HCT116 (cell line): Measurements from ENCODE around the gene BCAS4. TPM values are rescaled to one million over a fixed set of nuclear protein-coding genes. Genes with fewer than 3 reads are reported as not detected.

Experiments
- ATAC-seq: fragments of 200-7000 bp; cut with Tn5 transposase; 2 replicates; pipeline ENCODE4 v1.9.1; 2020; ENCODE audit warnings: mild to moderate bottlenecking, moderate library complexity
- BruUV-seq: library from RNA; stranded (reverse); fragments of 400-500 nt; replicated peaks from 2 replicates; lab custom pipeline; 2021; lab: Mats Ljungman, UMichigan
- CTCF ChIA-PET: fragments of 300-600 bp; sonication (Branson Sonifier 250); formaldehyde crosslinking; loops from one replicate; lab custom pipeline; 2021; ENCODE audit warnings: antibody characterized with exemption; lab: Charles Lee
- POLR2A ChIA-PET: fragments of 300-600, 350-600 bp; sonication (Branson Sonifier 250); formaldehyde crosslinking; loops from one replicate; lab custom pipeline; 2021; ENCODE audit warnings: antibody characterized with exemption; lab: Charles Lee
- RAD21 ChIA-PET, 2 experiments: fragments of 300-600 bp; sonication (Branson Sonifier 250); formaldehyde crosslinking; loops; one replicate each; lab custom pipeline; 2023; ENCODE audit warnings: low total read pairs in 2 of 2; ENCODE audit not compliant: uncharacterized antibody in 2 of 2, unreplicated experiment in 2 of 2, low non-redundant PET in 1 of 2; lab: Charles Lee
- DNase-seq: peaks from one replicate; pipeline ENCODE4 v3.0.0-alpha.2; 2010; ENCODE audit warnings: low read depth, low spot score
- H2AFZ ChIP-seq: fragments of 200-600 bp; shearing (Covaris generic), sonication (generic); 2 replicates; pipeline ENCODE4 v1.6.1; 2017; ENCODE audit warnings: low read depth, mixed run types, mixed read lengths, antibody characterized with exemption, low read length; ENCODE audit not compliant: poor library complexity, severe bottlenecking
- H3K27ac ChIP-seq: 2 replicates; pipeline ENCODE4 v1.5.1; 2012; ENCODE audit warnings: low read depth, low read length
- H3K27me3 ChIP-seq: fragments of 200-600 bp; sonication (generic); 2 replicates; pipeline ENCODE4 v1.6.1; 2016; ENCODE audit warnings: mixed run types, low read length, mixed read lengths; ENCODE audit not compliant: insufficient read depth
- H3K36me3 ChIP-seq, 2 experiments: fragments of 200-500 bp in 1 of 2; fragments of 200-600 bp in 1 of 2; sonication (Bioruptor generic) in 1 of 2; sonication (generic) in 1 of 2; 2 replicates each; pipeline versions ENCODE4 v1.5.1 to v1.6.1; 2014 to 2016; ENCODE audit warnings: low read length in 2 of 2, inconsistent platforms in 1 of 2, mixed read lengths in 1 of 2, mixed run types in 1 of 2; ENCODE audit not compliant: insufficient read depth in 2 of 2, control insufficient read depth in 1 of 2
- H3K4me1 ChIP-seq, 2 experiments: fragments of 200-600 bp in 1 of 2; sonication (generic) in 1 of 2; 2 replicates each; pipeline versions ENCODE4 v1.5.1 to v1.6.1; 2012 to 2017; ENCODE audit warnings: low read length in 2 of 2, inconsistent platforms in 1 of 2, mild to moderate bottlenecking in 1 of 2, mixed read lengths in 1 of 2, mixed run types in 1 of 2, moderate library complexity in 1 of 2; ENCODE audit not compliant: insufficient read depth in 2 of 2, control insufficient read depth in 1 of 2
- H3K4me2 ChIP-seq: fragments of 200-600 bp; sonication (generic); 2 replicates; pipeline ENCODE4 v1.6.1; 2017; ENCODE audit warnings: mixed run types, low read length, mixed read lengths
- H3K4me3 ChIP-seq, 2 experiments: fragments of 200-600 bp in 1 of 2; sonication (generic) in 1 of 2; replicated peaks in 1 of 2; 2 replicates each; pipeline ENCODE4 v1.5.1; 2011 to 2016; ENCODE audit warnings: low read length in 2 of 2, control low read depth in 1 of 2, low read depth in 1 of 2, mild to moderate bottlenecking in 1 of 2, mixed read lengths in 1 of 2, mixed run types in 1 of 2
- H3K79me2 ChIP-seq: fragments of 200-600 bp; sonication (generic); 2 replicates; pipeline ENCODE4 v1.6.1; 2017; ENCODE audit warnings: mild to moderate bottlenecking, mixed run types, low read length, moderate library complexity, mixed read lengths; ENCODE audit not compliant: insufficient read depth
- H3K9ac ChIP-seq: fragments of 200-600 bp; sonication (generic); 2 replicates; pipeline ENCODE4 v1.6.1; 2016; ENCODE audit warnings: low read length, mixed read lengths
- H3K9me2 ChIP-seq: fragments of 200-600 bp; sonication (generic), shearing (Covaris generic); 2 replicates; pipeline ENCODE4 v1.6.1; 2017; ENCODE audit warnings: mixed run types, mild to moderate bottlenecking, moderate library complexity; ENCODE audit not compliant: insufficient read depth
- H3K9me3 ChIP-seq, 2 experiments: fragments of 200-500 bp in 1 of 2; fragments of 200-600 bp in 1 of 2; sonication (Bioruptor generic) in 1 of 2; sonication (generic) in 1 of 2; 2 replicates each; pipeline ENCODE4 v1.6.1; 2014 to 2017; ENCODE audit warnings: low read length in 2 of 2, mixed read lengths in 2 of 2, inconsistent platforms in 1 of 2, low read depth in 1 of 2, mild to moderate bottlenecking in 1 of 2, mixed run types in 1 of 2, moderate library complexity in 1 of 2; ENCODE audit not compliant: control insufficient read depth in 1 of 2, insufficient read depth in 1 of 2
- H4K20me1 ChIP-seq: fragments of 200-600 bp; sonication (generic), shearing (Covaris generic); 2 replicates; pipeline ENCODE4 v1.6.1; 2017; ENCODE audit warnings: mixed run types, mild to moderate bottlenecking, moderate library complexity; ENCODE audit not compliant: insufficient read depth
- CBX3 ChIP-seq: IDR thresholded peaks from 2 replicates; pipeline ENCODE4 v1.6.1; 2012; ENCODE audit warnings: low read depth
- CEBPB ChIP-seq: IDR thresholded peaks from 2 replicates; pipeline ENCODE4 v1.6.1; 2012; ENCODE audit warnings: low read depth
- ELF1 ChIP-seq: IDR thresholded peaks from 2 replicates; pipeline ENCODE4 v1.6.1; 2012; ENCODE audit warnings: low read depth, borderline replicate concordance
- EZH2 ChIP-seq: fragments of 200-600 bp; sonication (generic); IDR thresholded peaks from 2 replicates; pipeline ENCODE4 v1.6.1; 2017; ENCODE audit warnings: antibody characterized with exemption, mixed run types
- JUND ChIP-seq: IDR thresholded peaks from 2 replicates; pipeline ENCODE4 v1.6.1; 2012
- SIN3A ChIP-seq: IDR thresholded peaks from 2 replicates; pipeline ENCODE4 v1.6.1; 2012; ENCODE audit warnings: low read depth
- TCF7L2 ChIP-seq: IDR thresholded peaks from 2 replicates; pipeline ENCODE4 v1.7.0; 2011; ENCODE audit warnings: borderline replicate concordance, inconsistent platforms; ENCODE audit not compliant: insufficient read depth, insufficient read length; ENCODE audit errors: extremely low read depth
- ZFX ChIP-seq: fragments of 450-650 bp; IDR thresholded peaks from 2 replicates; pipeline ENCODE4 v1.6.1; 2017
- ZNF274 ChIP-seq: fragments of 200-500 bp; sonication (Bioruptor generic); IDR thresholded peaks from 2 replicates; pipeline ENCODE4 v1.6.1; 2014; ENCODE audit warnings: mild to moderate bottlenecking, low read depth, low read length, inconsistent platforms
- intact Hi-C: fragments of 100-400 bp; cut with micrococcal nuclease; formaldehyde crosslinking; loops from 2 replicates; pipeline ENCODE4 v1.10.0; 2022
- total RNA-seq: library from RNA; stranded (reverse); gene quantifications from one replicate; pipeline ENCODE4 v1.2.1, GENCODE V29; 2021; ENCODE audit not compliant: unreplicated experiment
- TF ChIP-seq, protein P1 (sequence below): IDR thresholded peaks from 2 replicates; pipeline ENCODE4 v1.6.1; 2011; ENCODE audit warnings: mild to moderate bottlenecking, low read length, moderate library complexity; ENCODE audit not compliant: insufficient replicate concordance; ENCODE audit errors: extremely low read depth
- TF ChIP-seq, protein P2 (sequence below): IDR thresholded peaks from 2 replicates; pipeline ENCODE4 v1.6.1; 2012

Gene BCAS4
- total RNA-seq, 1 experiment from 2014 or later = 18.9 TPM

DNA sequence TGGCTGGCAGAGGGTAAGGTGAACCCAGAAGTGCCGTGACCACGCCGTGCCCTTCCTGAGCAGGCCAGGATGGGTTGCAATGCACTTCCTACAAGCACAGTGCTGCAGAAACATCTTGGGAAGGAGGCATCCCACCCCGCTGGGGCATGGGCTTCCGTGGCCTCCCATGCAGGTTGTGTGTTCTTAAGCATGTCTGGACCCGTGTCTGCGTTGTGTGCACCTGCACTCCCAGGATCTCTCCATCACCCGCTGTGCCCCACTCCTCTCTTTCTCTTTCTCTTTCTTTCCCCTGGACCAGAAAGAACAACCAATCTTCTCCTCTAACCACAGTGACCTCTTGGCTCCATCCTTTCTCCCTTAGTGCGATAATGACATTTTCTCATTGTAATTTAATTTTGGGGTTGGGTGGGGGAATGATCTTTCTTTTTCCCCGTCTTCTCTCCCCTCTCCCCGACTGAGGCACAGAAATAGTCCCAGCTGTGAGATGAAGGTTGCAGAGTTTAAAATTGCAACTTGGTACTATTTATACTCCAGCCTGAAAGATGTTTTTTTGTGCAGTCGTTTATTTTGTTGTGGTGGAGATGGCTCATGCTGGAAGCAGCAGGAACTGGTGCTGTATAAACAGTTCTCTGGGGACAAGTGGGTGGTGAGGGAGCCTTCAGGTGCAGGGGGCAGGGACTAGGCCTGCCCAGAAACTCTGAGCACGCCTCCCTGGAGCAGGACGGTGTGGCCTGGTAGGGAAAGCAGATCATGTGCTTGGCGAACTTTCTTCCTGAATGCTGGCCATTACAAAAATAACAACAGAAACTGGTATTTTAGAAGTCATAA lies 20.5 kb downstream of the BCAS4 start:
- Histone ChIP-seq H3K79me2 (no peaks in the 10 kb centered on the region), H4K20me1 (no peaks in the 10 kb centered on the region), H3K9me3 (no peaks in the 10 kb centered on the region), H3K9me2 (no peaks in the 10 kb centered on the region), H3K4me1 (peaks cover 11 to 12% of the 10 kb centered on the region in 2 experiments; a peak in 3 of 4 replicates), H3K9ac (no peak overlapping the region), H3K27ac (no peak overlapping the region), H3K36me3 (no peaks in the 10 kb centered on the region), H3K4me3 (no peak overlapping the region), H3K27me3 (no peaks in the 10 kb centered on the region), H3K4me2 (no peak overlapping the region), H2AFZ (no peak overlapping the region)
- TF ChIP-seq SIN3A (no peak), ELF1 (no peak), ZNF274 (no peak), ZFX (no peak), TCF7L2 (no peak), CEBPB (no peak), CBX3 (no peak), EZH2 (no peak), JUND (no peak)
- TF ChIP-seq, protein P1, sequence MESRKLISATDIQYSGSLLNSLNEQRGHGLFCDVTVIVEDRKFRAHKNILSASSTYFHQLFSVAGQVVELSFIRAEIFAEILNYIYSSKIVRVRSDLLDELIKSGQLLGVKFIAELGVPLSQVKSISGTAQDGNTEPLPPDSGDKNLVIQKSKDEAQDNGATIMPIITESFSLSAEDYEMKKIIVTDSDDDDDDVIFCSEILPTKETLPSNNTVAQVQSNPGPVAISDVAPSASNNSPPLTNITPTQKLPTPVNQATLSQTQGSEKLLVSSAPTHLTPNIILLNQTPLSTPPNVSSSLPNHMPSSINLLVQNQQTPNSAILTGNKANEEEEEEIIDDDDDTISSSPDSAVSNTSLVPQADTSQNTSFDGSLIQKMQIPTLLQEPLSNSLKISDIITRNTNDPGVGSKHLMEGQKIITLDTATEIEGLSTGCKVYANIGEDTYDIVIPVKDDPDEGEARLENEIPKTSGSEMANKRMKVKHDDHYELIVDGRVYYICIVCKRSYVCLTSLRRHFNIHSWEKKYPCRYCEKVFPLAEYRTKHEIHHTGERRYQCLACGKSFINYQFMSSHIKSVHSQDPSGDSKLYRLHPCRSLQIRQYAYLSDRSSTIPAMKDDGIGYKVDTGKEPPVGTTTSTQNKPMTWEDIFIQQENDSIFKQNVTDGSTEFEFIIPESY = no peak
- TF ChIP-seq, protein P2, sequence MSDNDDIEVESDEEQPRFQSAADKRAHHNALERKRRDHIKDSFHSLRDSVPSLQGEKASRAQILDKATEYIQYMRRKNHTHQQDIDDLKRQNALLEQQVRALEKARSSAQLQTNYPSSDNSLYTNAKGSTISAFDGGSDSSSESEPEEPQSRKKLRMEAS = no peak
- RAD21 ChIA-PET = no interaction called here
- intact Hi-C loops = no loop called here
- BruUV-seq = no TSS peak
- DNase-seq (no peak), ATAC-seq (no peak)
- POLR2A ChIA-PET = interaction anchor here (1.5 kb wide), 1 partner anchor 116 kb away, joined by 3 read pairs; the partner anchor contains the start of gene ADNP
- CTCF ChIA-PET = interaction anchor here (1.8 kb wide), 1 partner anchor 22 kb away, joined by 6 read pairs; no protein-coding TSS in a partner anchor
